ENCODE data around the gene SDK1.

GRCh38 chr7:4233621-4234497 is 932.8 kb downstream of the SDK1 start:
- no peak for TF ChIP-seq CTCF (IDR thresholded peaks at IDR 0.05; ENCODE audit: control extremely low read depth in 1 of 3, insufficient read depth in 1 of 3, low read depth in 1 of 3, low read length in 3 of 3)
- no peak for TF ChIP-seq TEAD4 (IDR thresholded peaks at IDR 0.05; ENCODE audit: low read depth, low read length)
- TF ChIP-seq RBBP5 (IDR thresholded peaks at IDR 0.05; ENCODE audit: borderline replicate concordance, low read depth, low read length), result no peak
- no peak for TF ChIP-seq KDM5A (IDR thresholded peaks at IDR 0.05; ENCODE audit: low read length)
- TF ChIP-seq NANOG (IDR thresholded peaks at IDR 0.05; ENCODE audit: insufficient read depth, low read depth, low read length, poor library complexity, severe bottlenecking), result no peak
- TF ChIP-seq RAD21 (IDR thresholded peaks at IDR 0.05 in 1 of 2, conservative IDR thresholded peaks at IDR 0.05 in 1 of 2; ENCODE audit: low read depth in 2 of 2, low read length in 2 of 2), result no peak
- TF ChIP-seq POLR2AphosphoS5 (IDR thresholded peaks at IDR 0.05; ENCODE audit: low read depth, low read length), result no peak
